Psoas muscle (tissue), 8 donors: ENCODE data around the gene CARD14. TPM values are rescaled to one million over a fixed set of nuclear protein-coding genes. Genes with fewer than 3 reads are reported as not detected.

Experiments
- ATAC-seq, 4 donors: fragments of 200-7000 bp; cut with Tn5 transposase; one replicate each; pipeline ENCODE4 v1.9.1; 2020; ENCODE audit warnings: moderate library complexity in 3 of 4, mild to moderate bottlenecking in 2 of 4
- DNase-seq, 2 donors: peaks; one replicate each; pipeline ENCODE4 v3.0.0-alpha.2; 2020
- H3K27ac ChIP-seq: fragments of 200-600 bp; one replicate; pipeline ENCODE4 v1.8.0; 2022
- H3K27me3 ChIP-seq, 3 donors: fragments of 200-600 bp in 1 of 3; one replicate each; pipeline versions ENCODE4 v1.6.1 to v1.8.0; 2013 to 2022; ENCODE audit warnings: low read length in 2 of 3, mild to moderate bottlenecking in 2 of 3, moderate library complexity in 1 of 3; ENCODE audit not compliant: insufficient read depth in 3 of 3
- H3K36me3 ChIP-seq, 2 donors: fragments of 200-600 bp in 1 of 2; one replicate each; pipeline versions ENCODE4 v1.6.1 to v1.8.0; 2013 to 2022; ENCODE audit warnings: low read depth in 1 of 2, mild to moderate bottlenecking in 1 of 2, moderate library complexity in 1 of 2; ENCODE audit not compliant: insufficient read depth in 1 of 2
- H3K4me1 ChIP-seq: fragments of 200-600 bp; one replicate; pipeline ENCODE4 v1.8.0; 2022
- H3K4me3 ChIP-seq: fragments of 200-600 bp; one replicate; pipeline ENCODE4 v1.8.0; 2022; ENCODE audit warnings: mild to moderate bottlenecking
- H3K9me3 ChIP-seq: fragments of 200-600 bp; one replicate; pipeline ENCODE4 v1.8.0; 2022
- WGBS, 3 donors: extraction: QIAGEN DNeasy Blood & Tissue Kit; methylation state at CpG; one replicate each; pipeline versions ENCODE4 v1.1.6 to v1.1.7; 2013; 5-methylcytosine and 5-hydroxymethylcytosine counted together
- intact Hi-C, 2 donors: fragments of 100-400 bp; cut with DNase I; formaldehyde crosslinking; loops; one replicate each; pipeline versions ENCODE4 v1.11.0 to v1.14.2; 2022
- polyA plus RNA-seq, 3 donors: library from polyadenylated mRNA; stranded (reverse); fragments of 200-250 nt; gene quantifications; one replicate each; pipeline ENCODE4 v1.2.3, GENCODE V29; 2013
- total RNA-seq, 4 donors: library from RNA; stranded (reverse); fragmentation: NEBNext Ultra II Directional in 2 of 4; extraction: Animal tissue kit (Norgen Biotek cat#: 25700) in 2 of 4; gene quantifications; one replicate each; pipeline versions ENCODE4 v1.2.1 to v1.2.4, GENCODE V29; 2021 to 2023
- TF ChIP-seq, protein P1 (sequence below): fragments of 200-600 bp; IDR thresholded peaks from one replicate; pipeline ENCODE4 v1.8.0; 2022; ENCODE audit warnings: antibody characterized with exemption
- donor health status: healthy with polysubstance abuse.
- donor health status: DM: no; HTN: no; CAD: no; lungs with moderate emphysema.
- donor health status: Bipolar disorder and iron deficiency.
- donor health status: healthy.
- donor health status: DM: yes; HTN: yes; CAD: no.
- donor health status: DM: no; HTN: no; CAD: no.
- donor health status: DM: no; HTN: no; CAD: no.
- donor health status: DM: yes; HTN: yes; CAD: no.

Gene CARD14
- total and polyA plus RNA-seq, 7 donors: 0.05 to 0.32 (median 0.06) TPM; not detected in 4

- ATAC-seq: peak in 1 of 4 donors; percentile 28
- no peak overlapping the region for H3K27ac ChIP-seq
- intact Hi-C loops: no loop called here
- WGBS, 3 donors: 48 to 54% (median 53%) methylated on average over 15 of the region's 15 CpGs
- H3K36me3 ChIP-seq: peaks cover 0 to 4% of the 10 kb centered on the region in 2 donors
- TF ChIP-seq, protein P1, sequence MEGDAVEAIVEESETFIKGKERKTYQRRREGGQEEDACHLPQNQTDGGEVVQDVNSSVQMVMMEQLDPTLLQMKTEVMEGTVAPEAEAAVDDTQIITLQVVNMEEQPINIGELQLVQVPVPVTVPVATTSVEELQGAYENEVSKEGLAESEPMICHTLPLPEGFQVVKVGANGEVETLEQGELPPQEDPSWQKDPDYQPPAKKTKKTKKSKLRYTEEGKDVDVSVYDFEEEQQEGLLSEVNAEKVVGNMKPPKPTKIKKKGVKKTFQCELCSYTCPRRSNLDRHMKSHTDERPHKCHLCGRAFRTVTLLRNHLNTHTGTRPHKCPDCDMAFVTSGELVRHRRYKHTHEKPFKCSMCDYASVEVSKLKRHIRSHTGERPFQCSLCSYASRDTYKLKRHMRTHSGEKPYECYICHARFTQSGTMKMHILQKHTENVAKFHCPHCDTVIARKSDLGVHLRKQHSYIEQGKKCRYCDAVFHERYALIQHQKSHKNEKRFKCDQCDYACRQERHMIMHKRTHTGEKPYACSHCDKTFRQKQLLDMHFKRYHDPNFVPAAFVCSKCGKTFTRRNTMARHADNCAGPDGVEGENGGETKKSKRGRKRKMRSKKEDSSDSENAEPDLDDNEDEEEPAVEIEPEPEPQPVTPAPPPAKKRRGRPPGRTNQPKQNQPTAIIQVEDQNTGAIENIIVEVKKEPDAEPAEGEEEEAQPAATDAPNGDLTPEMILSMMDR: no peak
- no peaks in the 10 kb centered on the region for H3K9me3 ChIP-seq
- H3K4me1 ChIP-seq: no peaks in the 10 kb centered on the region
- no peak overlapping the region for H3K4me3 ChIP-seq
- peaks cover 0 to 2% (median 0%) of the 10 kb centered on the region in 3 donors for H3K27me3 ChIP-seq
- no peak for DNase-seq
Measured at GRCh38 chr17:80124351-80124981, 45.4 kb upstream of the CARD14 start.

DNA sequence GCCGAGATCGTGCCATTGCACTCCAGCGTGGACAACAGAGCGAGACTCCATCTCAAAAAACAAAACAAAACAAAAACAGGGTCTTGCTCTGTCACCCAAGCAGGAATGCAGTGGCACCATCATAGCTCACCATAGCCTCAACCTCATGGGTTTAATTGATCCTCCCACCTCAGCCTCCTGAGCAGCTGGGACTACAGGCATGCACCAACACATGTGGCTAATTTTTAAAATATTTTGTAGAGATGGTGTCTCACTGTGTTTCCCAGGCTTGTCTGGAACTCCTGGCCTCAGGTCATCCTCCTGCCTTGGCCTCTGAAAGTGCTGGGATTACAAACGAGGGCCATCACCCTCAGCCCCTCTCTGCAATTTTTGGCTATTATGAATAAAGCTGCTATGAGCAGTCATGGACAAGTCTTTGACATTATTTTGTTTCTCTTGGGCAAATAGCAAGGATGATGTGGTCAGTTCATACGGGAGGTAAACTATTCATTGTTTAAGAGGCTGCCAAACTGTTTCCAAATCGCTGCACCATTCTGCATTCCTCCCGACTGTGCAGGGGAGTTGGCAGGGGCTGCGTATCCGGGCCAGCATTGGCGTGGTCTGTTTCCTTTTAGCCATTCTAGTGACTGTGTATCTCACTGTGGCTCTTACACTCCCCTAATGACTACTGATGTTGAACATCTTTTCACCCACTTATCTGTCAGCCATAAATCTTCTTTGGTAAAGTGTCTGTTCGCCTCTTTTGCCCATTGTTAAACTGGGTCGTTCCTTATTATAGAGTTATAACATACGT is 44.0 kb upstream of the CARD14 start:
- H3K4me1 ChIP-seq: no peaks in the 10 kb centered on the region
- peaks cover 0 to 2% (median 0%) of the 10 kb centered on the region in 3 donors for H3K27me3 ChIP-seq
- no peak overlapping the region for H3K27ac ChIP-seq
- intact Hi-C loops: no loop called here
- no peak for ATAC-seq
- H3K9me3 ChIP-seq: no peaks in the 10 kb centered on the region
- no peak for DNase-seq
- no peaks in the 10 kb centered on the region for H3K36me3 ChIP-seq
- 60 to 62% (median 61%) methylated on average over 14 of the region's 14 CpGs for WGBS, 3 donors
- no peak overlapping the region for H3K4me3 ChIP-seq
- TF ChIP-seq, protein P1: no peak

DNA sequence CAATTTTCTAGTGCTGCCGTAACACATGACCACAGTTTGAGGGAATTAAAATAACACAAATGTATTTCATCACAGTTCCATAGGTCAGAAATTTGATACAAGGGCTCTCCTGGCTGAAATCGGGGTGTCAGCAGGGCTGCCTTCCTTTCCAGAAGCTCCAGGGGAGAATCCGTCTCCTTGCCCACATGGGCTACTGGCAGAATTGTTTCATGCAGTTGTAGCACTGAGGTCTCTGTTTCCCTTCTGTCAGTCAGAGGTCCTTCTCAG is 43.4 kb upstream of the CARD14 start:
- no peak for ATAC-seq
- H3K27me3 ChIP-seq: peaks cover 0 to 2% (median 0%) of the 10 kb centered on the region in 3 donors
- intact Hi-C loops: no loop called here

DNA sequence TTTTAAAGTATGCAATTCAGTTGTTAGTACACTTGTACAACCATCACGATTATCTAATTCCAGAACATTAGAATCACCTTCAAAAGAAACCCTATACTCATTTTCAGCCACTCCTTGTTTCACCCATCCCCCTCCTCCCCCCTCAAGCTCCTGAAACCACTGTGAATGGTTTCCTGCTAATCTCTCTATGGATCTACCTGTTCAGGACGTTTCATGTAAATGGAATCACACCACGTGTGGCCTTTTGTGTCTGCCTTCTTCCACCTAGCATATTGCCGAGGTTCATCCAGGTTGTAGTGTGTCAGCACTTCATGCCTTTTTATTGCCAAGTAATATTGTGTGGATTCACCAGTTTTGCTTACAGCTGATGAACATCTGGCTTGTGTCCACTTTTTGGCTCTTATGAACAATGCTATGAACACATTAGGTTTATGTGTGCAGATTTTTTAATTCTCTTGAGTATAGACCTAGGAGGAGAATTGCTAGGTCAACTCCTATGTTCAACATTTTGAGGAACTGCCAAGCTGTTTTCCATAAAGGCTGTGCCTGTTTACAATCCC is 40.7 kb upstream of the CARD14 start:
- intact Hi-C loops: no loop called here
- H3K36me3 ChIP-seq: peaks cover 6 to 16% of the 10 kb centered on the region in 2 donors
- H3K27me3 ChIP-seq: peaks cover 0 to 2% (median 0%) of the 10 kb centered on the region in 3 donors
- DNase-seq (no peak), ATAC-seq (no peak)
- WGBS, 3 donors: 22 to 28% (median 23%) methylated on average over 4 of the region's 4 CpGs
- no peaks in the 10 kb centered on the region for H3K9me3 ChIP-seq
- TF ChIP-seq, protein P1: no peak
- H3K4me1 ChIP-seq: no peaks in the 10 kb centered on the region
- no peak overlapping the region for H3K27ac ChIP-seq
- H3K4me3 ChIP-seq: no peak overlapping the region

More for the DNA sequence above, 43.4 kb upstream of the CARD14 start:
- 60 to 76% (median 67%) methylated on average over 3 of the region's 3 CpGs for WGBS, 3 donors
- H3K36me3 ChIP-seq: no peaks in the 10 kb centered on the region
- H3K4me3 ChIP-seq: no peak overlapping the region
- TF ChIP-seq, protein P1: no peak
- no peak overlapping the region for H3K27ac ChIP-seq
- no peaks in the 10 kb centered on the region for H3K4me1 ChIP-seq
- no peaks in the 10 kb centered on the region for H3K9me3 ChIP-seq
- no peak for DNase-seq
